GM10248 (cell line): ENCODE measurements around the gene OMD.

Experiments
- CTCF ChIA-PET: fragments of 300-600 bp; sonication (Branson Sonifier 250); formaldehyde crosslinking; extraction: SDS; loops from one replicate; lab custom pipeline; 2021; ENCODE audit warnings: antibody characterized with exemption; lab: Yijun Ruan, JAX
- POLR2A ChIA-PET: fragments of 350-650 bp; sonication (Branson Sonifier 250); formaldehyde crosslinking; extraction: SDS; loops from one replicate; lab custom pipeline; 2020; ENCODE audit warnings: antibody characterized with exemption; lab: Yijun Ruan, JAX
- DNase-seq: peaks from one replicate; pipeline ENCODE4 v3.0.0; 2012; ENCODE audit errors: extremely low spot score
- TF ChIP-seq, protein P1 (sequence below): IDR thresholded peaks from 2 replicates; pipeline ENCODE4 v1.5.1; 2012; ENCODE audit warnings: mild to moderate bottlenecking, low read depth; ENCODE audit errors: extremely low read depth, missing control alignments, control extremely low read depth

The OMD gene

DNA sequence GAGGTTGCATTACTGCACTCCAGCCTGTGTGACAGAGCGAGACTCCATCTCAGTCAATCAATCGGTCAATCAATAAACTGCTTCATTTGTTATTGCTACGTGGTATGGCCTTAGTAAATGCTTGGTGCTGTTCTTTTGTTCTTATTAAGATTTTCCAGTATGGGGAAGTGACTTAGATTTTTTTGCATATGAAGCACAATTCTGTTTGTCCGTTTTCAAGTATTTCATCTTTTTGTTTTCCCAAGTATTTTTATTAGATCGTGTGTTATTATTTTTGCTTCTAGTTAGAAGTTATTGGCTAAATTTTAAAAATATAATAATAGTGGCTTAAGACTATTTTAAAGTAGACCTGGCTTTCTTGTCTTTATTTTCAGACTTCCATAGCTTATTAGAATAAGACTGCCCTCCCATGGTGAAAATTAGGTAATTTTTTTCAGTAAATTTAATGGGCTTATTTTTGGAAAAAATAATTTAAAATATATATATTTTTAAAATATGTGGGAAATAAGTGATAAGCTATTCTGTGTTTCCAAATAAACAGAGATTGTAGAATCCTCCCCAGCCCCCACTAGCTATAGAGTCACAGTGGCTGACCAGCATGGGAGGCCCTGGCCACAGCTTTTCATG, 14.7 kb upstream of the OMD start:
- TF ChIP-seq, protein P1, sequence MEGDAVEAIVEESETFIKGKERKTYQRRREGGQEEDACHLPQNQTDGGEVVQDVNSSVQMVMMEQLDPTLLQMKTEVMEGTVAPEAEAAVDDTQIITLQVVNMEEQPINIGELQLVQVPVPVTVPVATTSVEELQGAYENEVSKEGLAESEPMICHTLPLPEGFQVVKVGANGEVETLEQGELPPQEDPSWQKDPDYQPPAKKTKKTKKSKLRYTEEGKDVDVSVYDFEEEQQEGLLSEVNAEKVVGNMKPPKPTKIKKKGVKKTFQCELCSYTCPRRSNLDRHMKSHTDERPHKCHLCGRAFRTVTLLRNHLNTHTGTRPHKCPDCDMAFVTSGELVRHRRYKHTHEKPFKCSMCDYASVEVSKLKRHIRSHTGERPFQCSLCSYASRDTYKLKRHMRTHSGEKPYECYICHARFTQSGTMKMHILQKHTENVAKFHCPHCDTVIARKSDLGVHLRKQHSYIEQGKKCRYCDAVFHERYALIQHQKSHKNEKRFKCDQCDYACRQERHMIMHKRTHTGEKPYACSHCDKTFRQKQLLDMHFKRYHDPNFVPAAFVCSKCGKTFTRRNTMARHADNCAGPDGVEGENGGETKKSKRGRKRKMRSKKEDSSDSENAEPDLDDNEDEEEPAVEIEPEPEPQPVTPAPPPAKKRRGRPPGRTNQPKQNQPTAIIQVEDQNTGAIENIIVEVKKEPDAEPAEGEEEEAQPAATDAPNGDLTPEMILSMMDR = no peak
- ChIA-PET CTCF (interaction anchor here (0.8 to 3.9 kb wide), 5 partner anchors 12 to 304 kb away, joined by 3 to 33 read pairs (median 3); no protein-coding TSS in a partner anchor), POLR2A (no interaction called here)
- DNase-seq = no peak

DNA sequence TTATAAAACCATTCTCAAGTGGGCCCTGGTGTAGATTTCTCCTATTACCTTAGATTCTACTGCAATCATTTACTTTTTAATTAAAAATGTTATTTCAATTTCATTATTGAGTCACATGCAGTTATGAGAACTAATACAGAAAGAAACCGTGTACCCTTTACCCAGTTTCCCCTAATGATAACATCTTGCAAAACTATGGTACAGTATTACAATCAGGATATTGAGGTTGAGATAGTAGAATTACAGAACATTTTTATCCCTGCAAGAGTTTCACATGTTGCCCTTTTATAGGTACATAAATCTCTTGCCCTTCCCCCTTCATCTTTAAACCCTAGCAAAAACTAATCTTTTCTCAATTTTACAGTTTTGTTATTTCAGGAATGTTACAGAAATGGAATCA, 11.0 kb upstream of the OMD start:
- no peak for DNase-seq
- TF ChIP-seq, protein P1 = no peak
- POLR2A ChIA-PET = no interaction called here
- CTCF ChIA-PET = no interaction called here

DNA sequence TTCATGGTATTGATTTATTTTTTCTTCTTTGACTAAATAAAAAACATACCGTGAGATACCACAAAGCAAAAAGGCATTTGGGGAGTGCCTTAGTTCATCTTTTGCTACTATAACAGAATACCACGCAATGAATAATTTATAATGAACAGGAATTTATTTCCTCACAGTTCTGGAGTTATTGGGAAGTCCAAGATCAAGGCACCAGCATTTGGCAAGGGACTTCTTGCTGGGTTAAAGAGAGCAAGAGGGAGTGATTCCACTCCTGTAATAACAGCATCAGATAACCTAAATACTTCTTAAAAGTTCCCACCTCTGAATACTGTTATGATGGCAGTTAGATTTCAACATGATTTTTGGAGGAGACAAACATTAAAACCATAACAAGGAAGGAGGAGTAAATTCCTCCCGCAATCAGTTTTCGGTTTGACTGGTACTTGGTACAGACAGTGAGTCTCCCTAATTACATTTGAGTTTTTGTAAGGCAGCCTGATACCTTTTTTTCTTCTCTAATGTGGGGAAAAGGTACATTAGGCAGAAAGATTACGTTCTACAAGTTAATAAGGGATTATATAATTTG, 8.8 kb upstream of the OMD start:
- ChIA-PET POLR2A (no interaction called here), CTCF (no interaction called here)
- DNase-seq = no peak
- TF ChIP-seq, protein P1 = no peak

DNA sequence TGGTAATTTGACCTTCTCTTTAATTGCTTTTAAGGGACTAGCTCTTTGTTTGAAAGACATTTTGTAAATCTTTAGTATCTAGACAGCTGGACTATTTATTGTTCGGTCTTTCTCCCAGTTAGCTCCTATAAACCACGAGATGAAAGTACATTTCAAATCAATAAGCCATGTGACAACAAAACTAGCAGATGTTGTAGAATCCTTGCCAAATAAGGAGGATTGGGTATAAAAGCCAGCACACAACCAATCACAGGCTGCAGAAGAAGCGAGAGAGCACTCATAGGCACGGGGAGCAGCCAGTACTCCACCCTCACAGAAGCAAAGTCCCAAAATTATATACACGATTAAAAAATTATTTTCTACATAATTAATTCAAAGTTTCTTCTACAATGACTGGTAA, 8.1 kb upstream of the OMD start:
- TF ChIP-seq, protein P1 = no peak
- no peak for DNase-seq
- ChIA-PET POLR2A (no interaction called here), CTCF (no interaction called here)

DNA sequence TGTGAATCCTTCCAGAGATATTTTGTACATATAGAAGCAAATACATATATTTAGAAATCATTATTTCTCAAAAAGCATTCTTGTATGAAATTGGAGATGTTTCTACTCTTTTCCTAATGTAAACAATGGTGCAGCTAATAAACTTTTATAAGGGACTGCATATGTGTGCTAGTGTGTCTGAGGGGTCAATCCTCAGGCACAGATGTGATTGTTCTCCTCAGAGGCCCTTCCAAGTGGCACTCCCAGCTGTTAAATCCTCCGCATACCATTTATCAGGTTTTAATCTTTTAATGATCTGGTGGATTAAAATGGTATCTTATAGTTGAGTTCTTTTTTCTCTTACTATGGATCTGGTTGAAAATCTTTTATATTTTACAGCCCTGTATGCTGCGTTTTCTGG, 5.6 kb upstream of the OMD start:
- ChIA-PET POLR2A (no interaction called here), CTCF (interaction anchor here (1.0 kb wide), 1 partner anchor 291 kb away, joined by 3 read pairs; no protein-coding TSS in a partner anchor)
- no peak for DNase-seq
- TF ChIP-seq, protein P1 = no peak

DNA sequence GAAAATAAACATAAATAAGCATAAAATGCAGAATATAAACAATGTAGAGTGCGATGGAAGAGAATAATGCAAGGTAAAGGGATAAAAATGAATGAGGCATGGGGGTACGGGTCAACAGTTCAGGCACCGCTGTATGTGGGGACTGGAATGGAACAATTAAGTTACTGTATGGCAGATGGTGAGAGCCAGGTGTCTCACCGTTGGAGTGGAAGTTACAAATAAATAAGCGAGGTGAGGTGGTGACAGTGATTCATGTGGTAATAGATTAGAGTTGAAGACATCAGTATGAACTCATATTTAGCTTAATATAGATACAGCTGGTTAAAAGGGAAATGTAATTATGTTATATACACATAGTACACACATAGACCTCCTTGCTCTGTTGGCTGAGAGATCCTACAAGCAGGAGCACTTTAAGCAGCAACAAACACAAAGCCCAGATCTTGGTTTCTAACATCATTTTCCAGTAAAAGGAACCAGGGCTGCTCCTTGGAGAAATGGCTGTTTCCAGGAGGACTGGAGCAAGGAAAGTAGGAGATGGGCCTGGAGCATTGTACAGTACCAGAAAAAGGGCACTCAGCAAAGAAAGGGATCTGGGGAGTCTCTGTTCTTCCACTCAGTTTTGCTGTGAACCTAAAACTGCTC, 2.4 kb upstream of the OMD start:
- CTCF ChIA-PET = interaction anchor here (1.6 to 1.9 kb wide), 2 partner anchors 12 to 17 kb away, joined by 6 to 7 read pairs; no protein-coding TSS in a partner anchor
- TF ChIP-seq, protein P1 = no peak
- no peak for DNase-seq
- POLR2A ChIA-PET = no interaction called here
